ENCODE results near the gene HS6ST2. TPM values are rescaled to one million over a fixed set of nuclear protein-coding genes. Genes with fewer than 3 reads are reported as not detected.

Gene HS6ST2
- total and polyA plus RNA-seq, 9 of the 15 experiments (the other 6 are each of a cell fraction or from before 2014, with no cell fraction given), result not detected

GRCh38 chrX:132651421-132652086, 306.9 kb downstream of the HS6ST2 start (continued):
- no peak for TF ChIP-seq CXXC5 (CRISPR knock-in tag; IDR thresholded peaks at IDR 0.05)
- TF ChIP-seq TAF1 (IDR thresholded peaks at IDR 0.05; ENCODE audit: control insufficient read depth, extremely low read depth, insufficient read depth, low read length, severe bottlenecking), result no peak
- TF ChIP-seq SMC3 (conservative IDR thresholded peaks at IDR 0.05; ENCODE audit: insufficient read depth, low read depth, low read length), result no peak
- no peak for TF ChIP-seq ZNF583 (CRISPR knock-in tag; IDR thresholded peaks at IDR 0.05)
- TF ChIP-seq ZBTB26 (CRISPR knock-in tag; IDR thresholded peaks at IDR 0.05), result no peak

- no peaks in the 10 kb centered on the region for H3K9me3 ChIP-seq (replicated peaks; ENCODE audit: control insufficient read depth, insufficient read depth, low read depth, low read length)
- POLR2A ChIA-PET, result no interaction called here
- in situ Hi-C loops (cut with MboI) (no loop called here), intact Hi-C loops (cut with micrococcal nuclease) (no loop called here)
- H3K27ac ChIP-seq (ENCODE audit: extremely low read depth, low read depth, low read length), result no peak overlapping the region
- H2AFZ ChIP-seq (ENCODE audit: low read depth, low read length), result no peak overlapping the region
- WGBS (ENCODE audit: insufficient coverage, low coverage, missing lambda C conversion rate), result 0% methylated on average over 3 of the region's 3 CpGs
- BruUV-seq (replicated peaks), result no TSS peak
- no peak for FAIRE-seq
- no peaks in the 10 kb centered on the region for H3K79me2 ChIP-seq (ENCODE audit: control insufficient read depth, insufficient read depth, low read length)
- no peak for ATAC-seq
- H3K4me2 ChIP-seq (ENCODE audit: insufficient read depth, low read length), result no peak overlapping the region
- DNase-seq (ENCODE audit: extremely low read depth in 1 of 4, low spot score in 3 of 4), result no peak
- no peaks in the 10 kb centered on the region for H3K4me1 ChIP-seq (replicated peaks in 1 of 2; ENCODE audit: control insufficient read depth in 2 of 2, insufficient read depth in 2 of 2, low read length in 2 of 2)
- no peaks in the 10 kb centered on the region for H3K27me3 ChIP-seq (ENCODE audit: control insufficient read depth in 2 of 2, insufficient read depth in 2 of 2, low read length in 2 of 2)
- no peaks in the 10 kb centered on the region for H3K36me3 ChIP-seq (ENCODE audit: control insufficient read depth, insufficient read depth, low read length)
- H3K9ac ChIP-seq (ENCODE audit: insufficient read depth in 1 of 2, low read depth in 2 of 2, low read length in 2 of 2), result no peak overlapping the region
- CTCF ChIA-PET (ENCODE audit: low intra/inter-chr PET ratio), result no interaction called here
- no peaks in the 10 kb centered on the region for H4K20me1 ChIP-seq (replicated peaks; ENCODE audit: control insufficient read depth, insufficient read depth, low read length)
- no peak overlapping the region for H3K4me3 ChIP-seq
- H3K9me1 ChIP-seq (ENCODE audit: control insufficient read depth, insufficient read depth, low read length), result no peaks in the 10 kb centered on the region
- no peak for TF ChIP-seq ZFP91 (CRISPR knock-in tag; IDR thresholded peaks at IDR 0.05)
- no peak for TF ChIP-seq ZNF586 (CRISPR knock-in tag; conservative IDR thresholded peaks at IDR 0.05)
- no peak for TF ChIP-seq NFIX (CRISPR knock-in tag; IDR thresholded peaks at IDR 0.05; ENCODE audit: low read depth)
- TF ChIP-seq CC2D1A (IDR thresholded peaks at IDR 0.05), result no peak
- TF ChIP-seq, protein P1, sequence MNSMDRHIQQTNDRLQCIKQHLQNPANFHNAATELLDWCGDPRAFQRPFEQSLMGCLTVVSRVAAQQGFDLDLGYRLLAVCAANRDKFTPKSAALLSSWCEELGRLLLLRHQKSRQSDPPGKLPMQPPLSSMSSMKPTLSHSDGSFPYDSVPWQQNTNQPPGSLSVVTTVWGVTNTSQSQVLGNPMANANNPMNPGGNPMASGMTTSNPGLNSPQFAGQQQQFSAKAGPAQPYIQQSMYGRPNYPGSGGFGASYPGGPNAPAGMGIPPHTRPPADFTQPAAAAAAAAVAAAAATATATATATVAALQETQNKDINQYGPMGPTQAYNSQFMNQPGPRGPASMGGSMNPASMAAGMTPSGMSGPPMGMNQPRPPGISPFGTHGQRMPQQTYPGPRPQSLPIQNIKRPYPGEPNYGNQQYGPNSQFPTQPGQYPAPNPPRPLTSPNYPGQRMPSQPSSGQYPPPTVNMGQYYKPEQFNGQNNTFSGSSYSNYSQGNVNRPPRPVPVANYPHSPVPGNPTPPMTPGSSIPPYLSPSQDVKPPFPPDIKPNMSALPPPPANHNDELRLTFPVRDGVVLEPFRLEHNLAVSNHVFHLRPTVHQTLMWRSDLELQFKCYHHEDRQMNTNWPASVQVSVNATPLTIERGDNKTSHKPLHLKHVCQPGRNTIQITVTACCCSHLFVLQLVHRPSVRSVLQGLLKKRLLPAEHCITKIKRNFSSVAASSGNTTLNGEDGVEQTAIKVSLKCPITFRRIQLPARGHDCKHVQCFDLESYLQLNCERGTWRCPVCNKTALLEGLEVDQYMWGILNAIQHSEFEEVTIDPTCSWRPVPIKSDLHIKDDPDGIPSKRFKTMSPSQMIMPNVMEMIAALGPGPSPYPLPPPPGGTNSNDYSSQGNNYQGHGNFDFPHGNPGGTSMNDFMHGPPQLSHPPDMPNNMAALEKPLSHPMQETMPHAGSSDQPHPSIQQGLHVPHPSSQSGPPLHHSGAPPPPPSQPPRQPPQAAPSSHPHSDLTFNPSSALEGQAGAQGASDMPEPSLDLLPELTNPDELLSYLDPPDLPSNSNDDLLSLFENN (IDR thresholded peaks at IDR 0.05; ENCODE audit: low read depth in 2 of 2, low read length in 2 of 2), result no peak
- no peak for TF ChIP-seq POLR2AphosphoS2 (IDR thresholded peaks at IDR 0.05; ENCODE audit: low read length)
- TF ChIP-seq FOXJ3 (CRISPR knock-in tag; IDR thresholded peaks at IDR 0.05), result no peak
- no peak for TF ChIP-seq FOXM1 (IDR thresholded peaks at IDR 0.05; ENCODE audit: low read depth)
- TF ChIP-seq FOXM1 (CRISPR knock-in tag; IDR thresholded peaks at IDR 0.05; ENCODE audit: low read depth), result no peak
- TF ChIP-seq TAF15 (IDR thresholded peaks at IDR 0.05; ENCODE audit: low read depth, low read length), result no peak
- TF ChIP-seq ZNF583 (CRISPR knock-in tag; IDR thresholded peaks at IDR 0.05), result no peak
- no peak for TF ChIP-seq MBD2 (IDR thresholded peaks at IDR 0.05; ENCODE audit: borderline replicate concordance, low read depth)
These were observed 309.5 kb downstream of the HS6ST2 start for GRCh38 chrX:132648895-132649294.

Measured in K562 (cell line).